ENCODE measurements around the gene PHETA2. TPM values are rescaled to one million over a fixed set of nuclear protein-coding genes. Genes with fewer than 3 reads are reported as not detected.

The PHETA2 gene
- total RNA-seq, 1 experiment from 2014 or later = 2.6 TPM

- Histone ChIP-seq H3K27ac (ENCODE audit: insufficient read length, low read depth, low read length) (no peak overlapping the region), H3K79me1 (ENCODE audit: insufficient read depth, low read depth, low read length, poor library complexity, severe bottlenecking) (no peaks in the 10 kb centered on the region), H2AK5ac (ENCODE audit: insufficient read length, low read length) (no peak overlapping the region), H2BK20ac (ENCODE audit: low read depth, low read length, poor library complexity, severe bottlenecking) (no peak overlapping the region), H3K23me2 (ENCODE audit: insufficient read length, low read depth, low read length, poor library complexity, severe bottlenecking) (peaks cover 8% of the 10 kb centered on the region), H3K9me3 (ENCODE audit: control insufficient read depth, low read depth, low read length) (no peaks in the 10 kb centered on the region), H3K9ac (ENCODE audit: extremely low read depth, insufficient read length, low read length) (peak overlapping the region; percentile 7), H3K18ac (ENCODE audit: insufficient read length, low read depth, low read length) (no peak overlapping the region), H3T11ph (ENCODE audit: low read length) (no peak overlapping the region), H2BK15ac (ENCODE audit: low read depth, low read length) (no peak overlapping the region), H4K8ac (replicated peaks; ENCODE audit: insufficient read length, low read depth, low read length) (no peak overlapping the region), H3K4ac (ENCODE audit: low read depth, low read length) (no peak overlapping the region), H3K79me2 (ENCODE audit: insufficient read depth, low read length) (no peaks in the 10 kb centered on the region), H4K5ac (ENCODE audit: insufficient read length, low read depth, low read length) (no peak overlapping the region), H2BK12ac (ENCODE audit: insufficient read length, low read depth, low read length) (no peak overlapping the region), H2BK120ac (ENCODE audit: low read depth, low read length, poor library complexity, severe bottlenecking) (no peak overlapping the region), H3K23ac (ENCODE audit: insufficient read length, low read depth, low read length) (no peak overlapping the region), H3K56ac (ENCODE audit: insufficient read length, low read depth, low read length) (no peak overlapping the region), H2AFZ (ENCODE audit: low read length) (no peak overlapping the region), H3K4me1 (ENCODE audit: insufficient read depth, low read length) (peaks cover 6% of the 10 kb centered on the region; the same call in 1 of the 2 replicates), H3K27me3 (ENCODE audit: insufficient read depth, low read length) (no peaks in the 10 kb centered on the region), H3K4me2 (ENCODE audit: insufficient read depth, insufficient read length, low read length) (peak overlapping the region; percentile 73), H3K14ac (ENCODE audit: insufficient read depth, low read length) (no peak overlapping the region), H4K91ac (ENCODE audit: insufficient read length, low read depth, low read length) (no peak overlapping the region), H4K20me1 (ENCODE audit: control insufficient read depth, insufficient read depth, insufficient read length) (no peaks in the 10 kb centered on the region), H2BK5ac (ENCODE audit: insufficient read length, low read length) (no peak overlapping the region)
- no peaks in the 10 kb centered on the region; a peak in 2 of 5 replicates for H3K9me3 Mint-ChIP-seq
- H3K27ac Mint-ChIP-seq = no peak overlapping the region
- peak overlapping the region; percentile 74 to 88 for H3K4me3 Mint-ChIP-seq
- peak; percentile 45 for DNase-seq
- TF ChIP-seq CTCF (conservative IDR thresholded peaks at IDR 0.05) = no peak
- WGBS (ENCODE audit: extremely low coverage, insufficient read length, low lambda C conversion rate) = no CpG with 5 or more reads among the region's 19 CpGs
- H3K27me3 Mint-ChIP-seq (ENCODE audit: low read depth) = peaks cover 6% of the 10 kb centered on the region
- H3K36me3 Mint-ChIP-seq (ENCODE audit: insufficient read depth in 1 of 3, low read depth in 3 of 3) = peaks cover 20 to 32% (median 27%) of the 10 kb centered on the region in 3 experiments
- H3K4me1 Mint-ChIP-seq = peaks cover 30 to 33% of the 10 kb centered on the region in 2 experiments
Measured at GRCh38 chr22:42069801-42070516, 4.1 kb upstream of the PHETA2 start.

Data from H9 (cell line).